Suppressor macrophage treated with lipopolysaccharide for 1 hour (primary cell): ENCODE results near the gene OGFOD3.
"Not testable (repeated sequence)": the region's sequence is repeated elsewhere in the genome, so short reads cannot be mapped to it uniquely, and the experiment has no call there.

ENCODE experiments used
- DNase-seq, 3 donors: peaks; one replicate each; pipeline ENCODE4 v3.0.0-alpha.2; 2020 to 2022

OGFOD3 gene

GRCh38 chr17:82386881-82387704, 31.3 kb downstream of the OGFOD3 start:
- DNase-seq = peak in 2 of 3 donors; percentile 31 to 33

GRCh38 chr17:82386255-82386831, 32.0 kb downstream of the OGFOD3 start:
- DNase-seq = no peak

GRCh38 chr17:82385559-82386254, 32.7 kb downstream of the OGFOD3 start:
- no peak for DNase-seq

GRCh38 chr17:82384730-82385481, 33.5 kb downstream of the OGFOD3 start:
- no peak for DNase-seq

GRCh38 chr17:82384051-82384729, 34.2 kb downstream of the OGFOD3 start:
- DNase-seq = no peak

GRCh38 chr17:82383411-82383810, 35.0 kb downstream of the OGFOD3 start:
- no peak for DNase-seq

GRCh38 chr17:82382933-82383255, 35.5 kb downstream of the OGFOD3 start:
- no peak for DNase-seq

- DNase-seq = not testable (repeated sequence)
Observed at GRCh38 chr17:82382220-82382932, 36.0 kb downstream of the OGFOD3 start.

- not testable (repeated sequence) for DNase-seq
Observed at GRCh38 chr17:82381703-82382009, 36.7 kb downstream of the OGFOD3 start.

GRCh38 chr17:82380860-82381702, 37.3 kb downstream of the OGFOD3 start:
- no peak for DNase-seq

GRCh38 chr17:82378741-82379021, 39.7 kb downstream of the OGFOD3 start:
- no peak for DNase-seq

GRCh38 chr17:82377924-82378740, 40.3 kb downstream of the OGFOD3 start:
- DNase-seq = no peak

- DNase-seq = not testable (repeated sequence)
Observed at GRCh38 chr17:82377294-82377693, 41.1 kb downstream of the OGFOD3 start.

- DNase-seq = no peak
Observed at GRCh38 chr17:82376042-82376730, 42.2 kb downstream of the OGFOD3 start.

- DNase-seq = no peak
Observed at GRCh38 chr17:82375359-82376041, 42.9 kb downstream of the OGFOD3 start.

- DNase-seq = no peak
Observed at GRCh38 chr17:82374626-82375331, 43.6 kb downstream of the OGFOD3 start.

- no peak for DNase-seq
Observed at GRCh38 chr17:82373731-82374625, 44.4 kb downstream of the OGFOD3 start.

GRCh38 chr17:82373072-82373452, 45.3 kb downstream of the OGFOD3 start:
- not testable (repeated sequence) for DNase-seq
